Measurements from ENCODE around the gene TRAF4.
"Not testable (repeated sequence)": the region's sequence is repeated elsewhere in the genome, so short reads cannot be mapped to it uniquely, and the experiment has no call there.

The TRAF4 gene

DNA sequence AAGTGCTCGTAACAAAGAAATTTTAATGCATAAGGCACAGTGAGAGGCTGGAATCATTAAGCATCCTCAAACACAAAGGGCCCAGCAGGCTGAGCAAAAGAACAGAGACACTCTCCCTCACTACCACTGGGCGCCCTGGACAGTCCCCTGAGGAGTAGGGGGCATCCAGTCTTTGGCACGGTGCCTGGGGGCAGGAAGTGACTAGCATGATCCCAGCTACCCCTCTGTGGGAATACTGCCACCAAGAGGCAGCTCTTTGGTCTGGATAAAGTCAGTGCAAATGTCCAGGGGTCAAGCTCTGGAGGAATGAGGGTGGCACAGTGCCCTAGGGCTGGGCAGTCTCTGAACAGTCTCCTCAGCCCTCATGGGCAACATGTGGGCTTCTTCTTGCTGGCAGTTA is 29.5 kb upstream of the TRAF4 start:
- no peak for DNase-seq (ENCODE audit: low spot score)

- no peak for DNase-seq (ENCODE audit: low spot score)
These were observed 28.6 kb upstream of the TRAF4 start for GRCh38 chr17:28715217-28715616.

DNA sequence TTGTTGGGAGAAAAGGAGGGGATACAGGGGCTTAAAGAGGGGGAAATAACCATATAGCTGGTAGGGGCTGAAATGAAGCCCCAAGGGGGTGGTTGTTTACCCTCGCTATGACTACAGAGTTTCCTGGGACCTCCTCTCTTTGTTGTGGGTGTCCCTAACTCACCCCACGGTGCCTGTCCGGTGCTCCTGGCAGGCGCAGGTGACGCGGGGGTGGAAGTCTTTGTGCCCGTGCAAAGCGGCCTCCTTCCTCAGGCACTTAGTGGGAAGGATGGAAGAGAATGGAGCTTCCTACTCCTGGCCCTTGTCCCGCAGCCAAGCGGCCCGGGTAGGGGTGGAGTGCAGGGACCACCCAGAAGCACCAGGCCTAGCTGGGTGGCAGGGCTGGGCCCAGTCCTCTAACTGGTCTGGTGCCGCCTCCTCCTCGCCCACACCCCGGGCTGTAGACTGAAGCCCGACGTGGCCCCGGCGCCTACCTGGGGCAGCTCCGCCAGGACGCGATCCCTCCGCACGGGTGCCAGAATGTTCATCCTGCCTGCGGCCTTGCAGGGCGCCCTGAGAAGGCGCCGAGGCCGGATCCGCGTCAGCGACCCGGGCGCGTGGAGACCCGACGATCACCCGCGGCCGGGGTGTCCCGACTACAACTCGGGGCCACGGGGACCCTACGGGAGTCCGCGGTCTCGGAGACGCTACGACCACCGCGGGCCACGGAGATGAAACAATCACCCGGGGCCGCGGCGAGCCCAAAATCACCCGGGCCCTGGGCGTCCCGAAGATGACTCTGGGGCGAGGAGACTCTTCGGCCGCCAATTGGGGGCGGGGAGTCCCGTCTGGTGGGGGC is 26.9 kb upstream of the TRAF4 start:
- peak; percentile 28 for DNase-seq (ENCODE audit: low spot score)

DNA sequence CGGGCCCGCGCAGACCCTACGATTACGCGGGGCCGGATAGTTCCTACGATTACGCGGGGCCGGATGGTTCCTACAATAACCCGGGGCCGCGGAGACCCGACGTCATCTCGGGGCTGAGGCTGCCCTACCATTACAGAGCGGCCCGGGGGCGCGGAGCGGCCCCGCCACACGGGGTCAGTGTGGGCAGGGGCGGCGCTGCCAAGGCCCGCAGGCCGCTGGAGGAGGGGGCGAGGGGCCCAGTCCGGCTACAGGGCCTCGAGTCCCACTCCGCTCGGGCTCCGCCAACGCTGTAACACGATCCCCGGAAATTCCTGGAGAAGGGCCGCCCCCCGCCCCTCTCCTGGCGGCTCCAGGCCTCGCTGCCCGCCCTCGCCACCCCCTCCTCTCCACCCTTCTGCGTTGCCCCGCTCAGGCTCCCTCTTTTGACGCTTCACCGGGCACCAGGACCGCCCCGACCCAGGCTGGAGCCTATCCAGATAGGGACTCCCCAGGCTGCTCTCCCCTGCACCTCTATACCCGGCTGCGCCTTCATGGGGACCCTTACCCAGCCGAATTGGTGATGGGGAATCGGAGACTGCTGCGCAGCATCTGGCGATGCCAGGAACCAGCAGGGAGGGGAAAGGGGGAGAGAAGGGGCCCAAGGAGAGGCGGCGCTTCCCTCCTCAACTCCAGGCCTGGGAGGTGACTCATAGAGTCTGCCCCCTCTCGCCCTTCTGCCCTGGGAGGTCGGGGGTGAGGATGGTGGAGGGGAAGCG is 26.1 kb upstream of the TRAF4 start, which contains the start of gene RAB34:
TSS of gene RAB34 (minus strand) at position 291 of the 755 bp plus-strand sequence. CDS start 602 bp downstream, outside the sequence.
- peak; percentile 81 for DNase-seq (ENCODE audit: low spot score)

GRCh38 chr17:28718333-28719020 is 25.3 kb upstream of the TRAF4 start:
- no peak for DNase-seq (ENCODE audit: low spot score)

DNA sequence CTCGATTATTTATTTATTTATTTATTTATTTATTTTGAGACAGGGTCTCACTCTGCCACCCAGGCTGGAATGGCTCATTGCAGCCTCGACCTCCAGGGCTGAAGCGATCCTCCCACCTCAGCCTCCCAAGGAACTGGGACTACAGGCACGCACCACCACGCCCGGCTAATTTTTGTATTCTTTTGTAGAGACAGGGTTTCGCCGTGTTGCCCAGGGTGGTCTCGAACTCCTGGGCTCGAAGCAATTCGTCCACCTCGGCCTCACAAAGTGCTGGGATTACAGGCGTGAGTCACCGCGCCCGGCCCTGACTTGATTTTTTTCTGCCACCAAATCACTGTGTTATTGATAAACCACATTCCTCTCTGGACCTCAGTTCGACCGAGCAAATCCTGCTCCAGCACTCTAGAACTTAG is 24.8 kb upstream of the TRAF4 start:
- DNase-seq (ENCODE audit: low spot score), result no peak

- DNase-seq (ENCODE audit: low spot score), result no peak
These were observed 23.4 kb upstream of the TRAF4 start for GRCh38 chr17:28720247-28720996.

GRCh38 chr17:28720997-28721329 is 22.8 kb upstream of the TRAF4 start:
- DNase-seq (ENCODE audit: low spot score), result not testable (repeated sequence)

DNA sequence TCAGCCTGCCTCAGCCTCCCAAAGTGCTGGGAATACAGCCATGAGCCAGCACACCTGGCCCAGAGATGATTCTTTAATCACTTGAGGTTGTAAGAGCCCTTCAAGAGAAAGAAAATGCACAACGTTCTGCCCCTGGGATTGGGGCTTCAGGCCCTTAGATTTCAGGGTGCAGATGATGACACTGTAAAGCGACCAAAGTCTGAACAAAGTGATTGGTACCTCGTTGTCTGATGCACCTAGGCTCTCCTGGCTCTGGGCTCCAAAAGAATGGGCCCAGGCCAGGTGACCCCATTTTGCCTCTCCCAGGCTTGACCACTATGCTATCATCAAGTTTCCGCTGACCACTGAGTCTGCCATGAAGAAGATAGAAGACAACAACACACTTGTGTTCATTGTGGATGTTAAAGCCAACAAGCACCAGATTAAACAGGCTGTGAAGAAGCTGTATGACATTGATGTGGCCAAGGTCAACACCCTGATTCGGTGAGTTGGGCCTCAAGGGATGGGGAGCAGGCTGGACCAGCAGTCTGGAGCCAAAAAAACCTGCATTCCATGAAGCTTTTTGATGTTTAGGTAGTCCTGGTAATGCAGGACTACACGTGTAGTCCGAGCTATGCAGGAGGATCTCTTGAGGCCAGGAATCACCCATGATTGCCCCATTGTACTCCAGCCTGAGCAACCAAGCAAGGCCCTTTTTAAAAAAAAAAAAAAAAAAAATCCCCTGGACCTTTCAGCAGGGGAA is 21.2 kb upstream of the TRAF4 start:
- DNase-seq (ENCODE audit: low spot score), result no peak

GRCh38 chr17:28723159-28723835 is 20.5 kb upstream of the TRAF4 start:
- no peak for DNase-seq (ENCODE audit: low spot score)

GRCh38 chr17:28723836-28724499 is 19.8 kb upstream of the TRAF4 start:
- DNase-seq (ENCODE audit: low spot score), result not testable (repeated sequence)

GRCh38 chr17:28724500-28725165 is 19.2 kb upstream of the TRAF4 start:
- DNase-seq (ENCODE audit: low spot score), result no peak

- DNase-seq (ENCODE audit: low spot score), result no peak
These were observed 18.6 kb upstream of the TRAF4 start for GRCh38 chr17:28725166-28725659.

GRCh38 chr17:28725660-28726225 is 18.1 kb upstream of the TRAF4 start:
- DNase-seq (ENCODE audit: low spot score), result no peak

GRCh38 chr17:28726226-28726626 is 17.6 kb upstream of the TRAF4 start, which contains the start of gene TLCD1:
TSS of gene TLCD1 (minus strand) at chr17:28726233. CDS start at chr17:28726097, 136 bp downstream.
- peak; percentile 84 for DNase-seq (ENCODE audit: low spot score)

DNA sequence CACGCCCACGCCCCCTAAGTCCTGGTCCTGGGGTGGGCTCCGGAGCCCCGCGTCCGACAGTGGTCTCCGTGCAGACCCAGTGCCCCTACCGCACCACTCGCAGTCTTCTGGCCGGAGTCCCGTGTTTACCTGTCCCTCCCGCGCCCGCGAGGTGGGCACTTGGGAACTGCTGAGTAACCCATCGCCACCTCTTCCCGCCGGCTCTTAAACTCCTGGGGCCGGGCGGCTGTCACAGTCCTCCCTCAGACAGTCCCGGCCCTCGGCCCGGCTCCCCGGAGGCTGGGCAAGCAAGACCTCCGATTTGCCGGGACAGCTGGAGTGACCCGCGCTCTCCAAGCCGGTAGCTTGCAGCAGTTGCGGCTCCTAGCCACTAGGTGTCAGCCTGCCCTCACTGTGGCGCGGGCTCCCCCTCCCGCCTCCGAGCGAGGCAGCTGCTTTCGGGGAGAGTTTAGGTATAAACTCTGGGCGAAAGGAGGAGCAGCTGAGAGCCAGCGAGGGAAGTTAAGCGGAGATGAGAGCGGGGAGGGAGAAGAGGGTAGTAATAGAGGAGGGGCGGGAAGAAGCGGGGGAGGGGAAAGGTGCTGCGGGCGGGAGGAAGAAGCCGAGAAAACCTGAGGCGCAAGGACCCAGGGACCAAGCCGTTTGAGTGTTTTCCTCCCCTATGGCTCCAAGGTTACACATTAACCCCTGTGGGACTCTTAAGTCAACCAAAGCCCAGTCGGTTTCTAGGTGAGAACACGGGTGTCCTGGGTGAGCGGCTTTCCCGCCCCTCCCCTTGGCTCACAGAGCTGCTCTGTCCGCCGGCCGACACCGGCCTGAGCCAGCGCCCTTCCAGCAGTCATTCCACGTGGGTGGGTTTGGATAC is 17.0 kb upstream of the TRAF4 start:
- peak; percentile 88 for DNase-seq (ENCODE audit: low spot score)

DNA sequence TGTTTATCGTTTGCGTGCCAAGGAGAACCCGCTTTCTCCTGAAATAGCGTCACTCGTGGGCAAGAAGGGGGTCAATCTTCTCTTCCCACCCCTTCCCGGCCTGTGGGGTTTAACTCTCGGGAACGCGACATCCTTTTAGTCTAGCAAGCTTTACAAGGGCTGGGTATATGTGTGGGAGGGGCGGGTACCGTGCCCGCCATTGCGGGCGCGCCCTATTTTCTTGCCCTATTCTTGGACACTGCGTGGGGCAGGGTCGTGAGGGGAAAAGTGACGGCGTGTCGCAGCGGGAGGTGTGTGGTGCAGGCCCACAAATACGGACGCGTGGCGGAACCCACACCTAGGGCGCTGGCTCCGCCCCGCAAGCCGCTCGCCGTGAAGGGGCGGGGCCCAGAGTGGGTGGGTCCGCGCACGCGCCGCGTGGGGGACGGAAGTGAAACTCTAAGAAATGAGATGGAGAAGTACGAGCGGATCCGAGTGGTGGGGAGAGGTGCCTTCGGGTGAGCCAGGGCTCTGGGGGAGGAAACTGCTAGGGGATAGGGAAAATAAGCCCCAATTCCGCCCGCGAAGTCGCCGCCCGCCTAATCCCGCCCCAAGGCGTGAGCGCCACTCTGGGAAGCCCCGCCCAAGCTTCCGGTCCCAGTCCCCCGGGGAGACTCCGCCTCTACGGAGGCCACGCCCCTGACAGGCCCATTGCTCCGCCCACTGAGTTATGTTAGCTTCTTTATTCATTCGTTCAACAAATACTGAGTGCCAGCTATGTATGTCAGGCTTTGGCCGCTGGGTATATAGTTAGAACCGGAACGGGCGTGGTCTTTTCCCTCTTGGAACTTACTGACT is 15.2 kb upstream of the TRAF4 start, which contains the start of gene NEK8:
TSS of gene NEK8 (plus strand) at position 425 of the 837 bp plus-strand sequence. CDS start at position 451, 26 bp downstream.
- peak; percentile 95 for DNase-seq (ENCODE audit: low spot score)

All from HuH-7 (cell line).